Measurements from ENCODE around the gene NSD1.

Gene NSD1

DNA sequence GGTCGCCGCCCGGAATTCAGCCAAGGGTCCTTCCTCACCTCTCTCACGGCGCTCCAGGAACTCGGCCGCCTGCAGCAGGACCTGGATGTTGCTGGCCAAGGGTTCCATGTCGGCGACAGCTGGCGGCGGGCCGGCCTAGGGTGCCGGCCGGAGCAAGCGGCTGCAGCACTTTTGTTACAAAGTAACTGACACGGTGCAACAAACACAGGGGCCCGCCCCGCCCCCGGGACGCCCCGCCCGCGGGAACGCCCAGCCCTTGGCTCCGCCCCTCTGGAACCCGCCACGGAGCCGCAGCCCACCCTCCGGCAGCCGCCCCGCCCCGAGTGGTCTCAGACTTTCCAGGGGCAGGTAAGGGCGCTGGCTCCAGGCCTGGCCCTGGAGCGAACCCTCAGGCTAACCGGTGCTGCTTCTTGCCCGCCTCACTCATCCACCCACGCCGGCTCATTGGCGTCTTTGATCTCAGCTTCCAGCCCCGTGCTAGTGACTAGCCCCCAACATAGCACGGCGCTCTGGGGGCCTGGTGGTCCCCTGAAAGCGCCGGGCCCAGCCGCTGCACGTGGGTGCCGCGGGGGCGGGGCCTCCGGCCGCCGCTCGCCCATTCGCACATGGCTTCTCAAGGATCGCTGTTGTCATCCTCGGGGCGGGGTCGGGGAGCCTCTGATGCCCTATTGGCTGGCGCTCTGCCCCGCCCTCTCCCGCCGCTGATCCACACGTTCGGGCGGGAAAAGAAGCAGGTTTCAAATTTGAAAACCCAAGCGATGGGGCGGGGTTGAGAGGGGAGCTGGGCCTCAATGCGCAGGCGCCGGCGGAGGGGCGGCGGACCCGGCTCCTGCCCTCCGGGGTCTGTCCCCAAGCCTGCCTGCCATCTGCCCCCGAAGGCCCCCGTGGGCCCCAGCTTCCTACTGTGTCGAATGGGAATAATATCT is 178.4 kb downstream of the NSD1 start, which contains the start of gene MXD3:
Gene MXD3 (minus strand): TSS at position 176 of the 926 bp plus-strand sequence. CDS start 68 bp downstream, at position 108.
- no peak for DNase-seq

DNA sequence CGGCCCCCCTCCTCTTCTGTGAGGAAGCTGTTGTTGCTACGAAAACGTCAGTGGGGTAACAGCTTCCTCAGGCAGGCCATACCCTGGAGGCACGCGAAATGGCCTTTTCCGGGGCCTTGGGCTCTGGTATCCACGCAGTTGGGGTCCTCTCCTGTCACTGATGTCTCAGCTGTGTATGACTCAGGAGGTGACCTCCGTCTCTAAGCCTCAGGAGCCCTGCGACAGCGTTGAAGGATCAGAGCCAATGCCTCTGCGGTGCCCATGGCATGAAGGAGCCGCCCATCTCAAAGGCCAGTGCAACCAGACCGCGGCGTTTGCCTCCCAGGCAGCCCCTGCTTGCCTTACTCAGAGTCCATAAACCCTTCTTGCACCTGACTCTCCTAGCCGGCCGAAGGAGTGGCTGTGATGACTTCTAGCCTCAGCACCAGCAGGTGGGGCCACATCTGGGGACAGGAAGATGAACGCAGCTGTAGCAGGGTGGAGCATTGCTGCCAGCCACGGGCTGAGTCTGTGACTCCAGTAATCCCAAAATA is 179.1 kb downstream of the NSD1 start:
- DNase-seq: no peak

DNA sequence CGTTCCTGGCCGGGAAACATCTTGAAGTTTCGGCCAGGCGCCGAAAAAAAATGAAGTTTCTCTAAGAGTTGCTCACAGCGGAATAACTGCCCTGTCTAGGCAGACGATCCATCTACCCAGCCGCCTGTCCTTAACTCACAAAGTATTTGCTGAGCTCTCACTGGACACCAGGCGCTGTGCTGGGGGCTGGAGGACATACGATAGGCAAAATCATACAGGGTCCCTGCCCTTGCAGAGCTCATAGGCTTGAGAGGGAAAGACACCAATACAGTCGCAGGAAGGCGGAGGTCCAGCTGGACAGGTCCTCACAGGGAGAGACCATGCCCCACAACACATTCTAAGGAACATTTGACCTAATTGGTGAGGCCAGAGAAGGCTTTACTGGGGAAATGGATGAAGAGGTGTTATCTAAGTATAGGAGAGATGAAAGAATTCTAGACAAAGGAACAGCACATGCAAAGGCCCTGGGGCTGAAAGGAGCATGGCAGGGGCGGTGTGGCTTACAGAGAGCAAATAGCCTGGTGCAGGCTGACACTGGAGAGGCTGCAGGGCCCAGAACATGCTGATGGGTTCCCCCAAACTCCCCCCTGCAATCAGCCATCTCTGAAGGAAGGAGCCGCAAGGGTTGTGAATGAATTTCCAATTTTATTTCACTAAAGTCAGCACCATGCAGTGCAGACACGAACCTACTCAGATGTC is 180.1 kb downstream of the NSD1 start:
- no peak for DNase-seq

DNA sequence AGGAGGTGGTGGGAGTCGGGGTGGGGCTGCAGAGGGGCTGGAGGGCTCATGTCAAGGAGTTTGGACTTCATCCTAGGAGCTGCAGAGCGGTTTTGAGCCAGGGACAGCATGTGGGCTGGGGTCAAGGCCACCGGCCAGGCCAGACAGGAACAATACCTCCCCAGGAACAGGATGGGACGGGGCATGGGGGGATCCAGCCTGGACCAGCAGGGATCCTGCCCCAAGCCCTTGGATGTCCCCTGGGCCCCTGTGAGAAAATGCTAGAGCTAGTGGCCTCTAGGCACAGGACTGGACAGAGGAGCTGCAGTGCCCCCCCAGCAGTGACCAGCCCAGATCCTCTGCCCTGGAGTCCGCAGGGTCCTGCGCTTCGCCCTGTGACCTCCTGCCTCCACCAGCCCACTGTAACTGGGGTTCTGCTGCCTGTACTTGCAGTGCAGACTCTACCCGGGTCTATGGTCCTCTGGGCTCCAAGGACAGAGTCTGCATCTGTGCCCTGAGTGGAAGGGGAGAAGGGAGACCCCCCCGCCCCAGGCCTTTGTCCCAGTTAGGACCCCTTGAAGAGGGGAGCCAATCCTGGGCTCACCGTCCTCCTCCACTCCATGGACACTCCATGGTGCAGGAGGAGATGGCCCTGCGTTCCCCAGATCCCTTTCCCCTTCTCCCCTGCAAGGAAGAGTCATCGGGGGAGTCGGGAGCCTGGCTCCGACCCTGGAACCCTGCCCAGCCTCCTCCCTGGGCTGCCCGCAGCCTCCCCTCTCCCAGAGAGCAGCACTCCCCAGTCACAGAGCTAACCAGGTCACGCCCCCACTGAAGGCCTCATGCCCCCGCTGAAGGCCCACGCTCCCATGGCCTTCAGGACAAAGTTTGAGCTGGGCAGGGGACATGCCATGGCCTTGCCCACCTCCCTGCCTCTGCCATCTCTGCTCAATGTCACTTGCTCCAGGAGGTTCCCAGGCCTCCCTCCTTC is 181.1 kb downstream of the NSD1 start:
- no peak for DNase-seq

DNA sequence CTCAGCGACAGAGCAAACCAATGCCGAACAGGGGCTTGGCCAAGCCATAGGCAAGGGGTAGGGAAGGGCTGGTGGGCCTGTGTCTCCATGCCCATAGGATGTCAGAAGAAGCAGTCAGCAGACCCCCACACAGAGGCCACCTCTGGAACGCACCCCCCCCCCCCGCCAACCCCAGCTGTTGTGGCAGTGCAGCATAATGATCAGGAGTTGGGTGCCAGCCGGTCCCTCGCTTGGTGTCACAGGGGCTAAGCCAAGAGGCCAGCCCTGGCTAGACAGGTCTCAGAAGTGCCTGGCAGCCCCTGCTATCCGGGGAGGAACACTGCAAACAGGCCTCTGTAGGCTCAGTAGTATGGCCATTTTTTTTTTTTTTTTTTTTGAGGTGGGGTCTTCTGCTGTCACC is 181.8 kb downstream of the NSD1 start:
- no peak for DNase-seq

DNA sequence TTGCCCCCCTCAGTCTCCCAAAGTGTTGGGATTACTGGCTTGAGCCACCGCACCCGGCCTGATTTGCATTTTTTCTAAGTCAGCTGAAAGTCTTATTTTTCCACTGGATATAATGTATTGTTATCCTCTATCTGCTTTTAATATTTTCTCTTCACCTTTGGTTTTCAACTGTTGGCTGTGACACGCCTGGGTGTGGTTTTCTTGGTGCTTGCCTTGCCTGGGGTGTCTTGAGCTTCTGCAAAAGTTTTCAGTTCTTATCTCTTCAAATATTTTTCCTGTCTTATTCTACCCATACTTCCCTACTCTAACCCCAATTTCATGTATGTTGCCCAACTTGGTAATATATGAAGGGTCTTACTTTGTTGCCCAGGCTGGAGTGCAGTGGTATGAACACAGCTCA is 182.4 kb downstream of the NSD1 start:
- DNase-seq: no peak

DNA sequence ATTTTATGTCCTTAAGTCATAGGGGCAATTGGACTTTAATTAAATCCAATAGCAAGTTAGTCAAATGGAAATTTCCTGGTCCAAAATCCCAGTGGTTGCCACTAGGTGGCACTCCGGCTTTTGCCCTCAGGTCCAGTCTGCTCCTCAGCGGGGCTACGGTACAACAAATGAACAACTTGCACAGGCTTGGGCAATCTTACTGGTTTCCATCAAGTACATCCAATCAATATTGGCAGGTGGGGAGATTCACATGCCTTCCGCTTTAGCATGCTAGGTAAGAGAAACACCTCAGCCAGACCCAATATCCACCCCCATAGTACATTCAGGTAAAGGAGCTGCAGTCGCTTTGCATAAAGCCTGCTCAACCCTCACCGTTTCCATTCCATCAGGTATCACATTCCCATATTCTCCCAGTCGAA is 184.4 kb downstream of the NSD1 start:
- no peak for DNase-seq

DNA sequence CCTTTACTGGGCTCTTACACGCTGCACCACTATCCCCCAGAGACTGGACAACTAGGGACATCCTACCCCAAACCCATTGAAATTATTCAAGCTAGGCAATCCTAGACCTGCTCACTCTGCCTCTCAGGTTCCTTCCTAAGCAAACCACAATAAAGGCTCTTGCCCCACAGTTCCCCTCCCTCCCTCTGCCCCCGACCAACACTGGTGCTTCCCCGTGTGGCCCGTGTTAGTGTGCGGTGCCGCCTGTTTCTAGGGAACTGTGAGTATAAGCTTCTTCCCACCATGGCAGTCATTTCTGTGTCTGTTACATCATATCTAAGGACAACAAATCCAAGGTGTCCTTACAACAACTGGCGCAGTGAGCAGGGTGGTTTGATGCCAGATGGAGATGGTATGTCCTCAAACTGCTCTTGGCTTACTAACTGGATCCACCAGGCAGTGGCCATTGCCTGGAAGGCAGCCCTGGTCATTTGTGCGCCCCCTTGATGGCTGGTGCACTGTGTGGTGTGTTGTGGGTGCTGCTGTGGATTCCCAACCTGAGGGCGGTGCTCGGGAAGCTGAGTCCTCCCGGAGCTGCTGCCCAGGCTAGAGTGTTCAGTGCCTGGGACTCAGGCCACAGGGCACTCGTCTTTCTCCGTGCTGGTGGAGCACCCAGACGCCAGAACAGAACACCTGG is 186.5 kb downstream of the NSD1 start:
- DNase-seq: no peak

DNA sequence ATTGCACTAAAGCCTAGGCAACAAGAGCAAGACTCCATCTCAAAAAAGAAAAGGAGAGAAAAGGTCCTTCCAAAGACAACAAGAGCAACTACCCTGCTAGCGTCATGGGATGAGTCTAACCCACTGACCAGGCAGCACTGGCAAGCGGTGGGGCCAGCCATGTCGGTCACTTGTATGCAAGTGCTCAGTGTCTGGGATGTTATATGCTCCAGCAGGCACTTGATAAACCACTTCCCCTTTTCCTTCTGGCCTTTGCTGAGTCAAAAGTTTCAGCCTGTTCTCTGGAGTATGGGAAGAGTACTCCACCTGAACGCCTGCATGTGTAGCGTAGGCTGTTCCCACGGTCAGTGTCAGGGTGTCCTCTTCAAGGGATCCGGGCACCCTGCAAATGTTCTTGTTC is 187.3 kb downstream of the NSD1 start:
- no peak for DNase-seq

DNA sequence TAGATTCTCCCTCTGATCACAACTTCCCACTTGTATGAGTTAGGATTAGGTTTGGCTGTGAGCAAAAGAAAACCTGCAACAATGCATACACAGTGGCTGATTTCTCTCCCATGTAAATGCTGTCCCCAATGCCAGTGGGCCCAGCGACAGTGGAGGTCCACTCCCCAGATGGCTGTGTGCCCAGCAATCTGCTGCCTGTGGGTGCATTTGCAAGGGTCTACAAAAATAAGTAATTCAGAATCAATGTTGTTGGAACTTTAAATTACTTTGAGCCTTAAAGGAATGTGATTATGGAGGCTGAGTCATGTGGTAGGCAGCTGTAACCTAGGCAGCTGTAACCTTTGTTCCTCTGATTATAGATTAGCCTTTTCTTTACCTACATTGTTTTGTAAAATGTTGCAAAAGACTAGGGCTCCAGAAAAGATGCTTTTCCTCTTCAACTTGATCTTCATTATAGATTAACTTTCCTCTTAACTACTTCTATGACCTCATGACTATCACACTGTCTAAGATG is 192.4 kb downstream of the NSD1 start:
- DNase-seq: no peak

DNA sequence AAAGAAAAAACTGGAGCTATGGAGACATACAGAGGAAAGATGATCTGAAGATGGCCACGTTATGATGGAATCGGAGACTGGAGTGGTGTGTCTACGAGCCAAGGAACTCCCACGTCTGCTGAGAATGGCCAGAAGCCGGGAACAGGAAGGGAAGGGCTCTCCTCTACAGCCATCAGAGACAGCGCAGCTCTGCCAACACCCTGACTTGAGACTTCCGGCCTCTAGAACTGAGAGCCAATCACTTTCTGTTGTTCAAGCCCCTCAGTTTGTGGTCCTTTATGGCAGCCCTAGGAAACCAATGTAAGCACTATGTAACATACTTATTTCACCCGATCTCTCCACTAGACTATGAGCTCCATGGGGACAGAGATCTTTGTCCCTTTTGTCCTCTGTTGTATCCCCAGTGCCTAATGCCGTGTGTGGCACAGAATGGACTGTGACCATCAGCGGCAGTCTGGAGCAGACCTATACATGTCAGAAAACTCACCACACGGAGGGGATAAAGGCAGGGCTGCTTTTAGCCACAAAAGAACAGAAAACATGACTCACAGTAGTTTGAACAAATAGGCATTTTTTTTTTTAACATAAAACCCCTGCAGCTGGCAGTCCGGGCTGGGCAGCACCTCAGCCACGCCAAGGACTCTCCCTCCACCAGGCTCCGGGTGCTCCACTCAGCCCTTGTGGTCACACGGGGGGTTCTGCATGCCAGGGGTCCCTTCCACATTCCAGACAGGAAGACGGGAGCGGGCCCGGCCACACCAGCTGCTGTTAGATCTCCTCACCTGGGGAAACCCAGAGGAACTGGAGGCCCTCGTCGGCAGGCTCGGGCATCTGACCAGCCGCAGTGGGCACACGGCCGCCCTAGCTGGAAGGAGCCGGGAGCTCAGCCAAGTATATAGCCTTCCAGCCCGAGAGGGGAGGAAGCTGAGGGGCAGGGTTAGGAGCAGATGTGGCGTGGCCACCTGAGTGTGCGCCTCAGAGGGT is 194.3 kb downstream of the NSD1 start:
- DNase-seq: no peak

DNA sequence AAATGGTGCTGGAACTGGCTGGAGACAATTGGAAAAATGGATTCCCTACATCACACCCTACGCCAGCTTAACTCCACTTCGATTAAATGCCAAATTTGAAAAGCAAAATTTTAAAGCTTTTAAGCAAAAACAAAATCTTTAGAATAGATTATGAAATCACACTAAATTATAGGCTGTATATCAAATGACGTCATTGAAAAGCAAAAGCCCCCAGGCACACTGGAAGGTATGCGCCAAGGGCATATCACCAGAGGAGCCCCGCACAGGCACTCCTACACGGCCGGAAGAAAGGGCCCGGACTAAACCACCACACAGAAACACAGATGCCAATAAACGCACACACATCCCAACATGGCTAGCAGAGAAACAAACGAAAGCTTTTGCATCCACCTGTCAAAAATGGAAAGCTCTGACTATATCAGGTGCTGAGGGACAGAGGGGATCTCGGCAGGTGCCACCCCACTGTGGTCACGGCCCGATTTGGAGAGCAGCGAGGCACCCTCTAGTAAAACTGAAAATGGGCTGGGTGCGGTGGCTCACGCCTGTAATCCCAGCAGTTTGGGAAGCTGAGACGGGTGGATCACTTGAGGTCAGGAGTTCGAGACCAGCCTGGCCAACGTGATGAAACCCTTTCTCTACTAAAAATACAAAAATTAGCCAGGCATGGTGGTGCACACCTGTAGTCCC is 195.1 kb downstream of the NSD1 start:
- DNase-seq: no peak

DNA sequence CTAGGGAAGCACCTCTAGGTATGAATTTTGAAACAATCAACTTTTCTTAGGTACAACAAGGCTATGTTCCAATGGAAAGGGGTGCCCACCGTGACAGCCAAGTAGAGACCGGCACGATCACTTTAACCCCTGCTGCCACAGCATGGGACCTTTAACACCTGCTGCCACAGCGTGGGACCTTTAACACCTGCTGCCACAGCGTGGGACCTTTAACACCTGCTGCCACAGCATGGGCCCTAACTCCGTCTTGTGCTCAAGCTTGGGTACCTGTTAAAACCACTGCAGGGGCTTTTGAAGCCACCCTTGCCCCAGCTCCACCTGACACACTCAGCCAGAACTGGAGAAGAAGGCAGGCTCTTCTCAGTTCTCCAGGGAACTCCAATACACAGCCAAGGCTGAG is 196.3 kb downstream of the NSD1 start:
- DNase-seq: no peak

DNA sequence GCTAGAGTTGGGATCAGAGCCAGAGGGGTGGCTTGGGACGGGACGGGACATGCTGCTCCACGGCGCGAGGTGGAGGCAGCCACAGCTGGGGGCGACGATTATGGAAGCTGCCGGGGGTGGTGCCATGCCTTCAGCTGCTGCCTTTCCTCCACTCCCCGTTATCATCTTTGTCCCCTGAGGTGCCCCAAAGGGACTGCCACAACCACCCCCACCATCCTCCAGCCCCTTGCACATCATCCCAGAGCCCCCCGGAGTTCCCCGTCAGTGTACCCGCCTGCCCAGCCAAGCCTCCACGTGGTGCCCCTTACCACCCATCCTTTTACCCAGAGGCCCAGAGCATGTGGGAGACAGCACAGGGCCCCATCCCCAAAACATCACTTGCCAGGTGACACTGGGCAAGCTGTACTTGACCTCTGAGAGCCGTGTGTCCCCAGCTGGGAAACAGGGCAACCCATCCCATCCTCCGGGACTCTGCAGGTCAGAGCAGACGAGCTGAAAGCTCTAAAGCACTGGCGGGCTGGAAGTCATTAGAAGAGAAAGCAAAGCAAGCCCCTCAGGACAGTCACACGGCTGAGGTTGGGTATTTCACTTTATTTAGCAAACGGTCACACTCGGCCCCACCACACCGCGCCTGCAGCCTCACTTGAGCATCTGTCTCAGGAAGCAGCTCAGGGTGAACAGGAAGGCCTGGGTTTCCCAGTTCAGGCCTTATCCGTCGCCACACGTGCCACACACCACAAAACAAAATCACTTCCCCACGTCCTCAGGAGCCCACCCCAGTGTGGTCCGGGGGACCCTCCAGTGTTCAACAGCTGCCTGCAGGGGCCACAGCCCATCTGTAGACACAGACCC is 197.6 kb downstream of the NSD1 start:
- no peak for DNase-seq

DNA sequence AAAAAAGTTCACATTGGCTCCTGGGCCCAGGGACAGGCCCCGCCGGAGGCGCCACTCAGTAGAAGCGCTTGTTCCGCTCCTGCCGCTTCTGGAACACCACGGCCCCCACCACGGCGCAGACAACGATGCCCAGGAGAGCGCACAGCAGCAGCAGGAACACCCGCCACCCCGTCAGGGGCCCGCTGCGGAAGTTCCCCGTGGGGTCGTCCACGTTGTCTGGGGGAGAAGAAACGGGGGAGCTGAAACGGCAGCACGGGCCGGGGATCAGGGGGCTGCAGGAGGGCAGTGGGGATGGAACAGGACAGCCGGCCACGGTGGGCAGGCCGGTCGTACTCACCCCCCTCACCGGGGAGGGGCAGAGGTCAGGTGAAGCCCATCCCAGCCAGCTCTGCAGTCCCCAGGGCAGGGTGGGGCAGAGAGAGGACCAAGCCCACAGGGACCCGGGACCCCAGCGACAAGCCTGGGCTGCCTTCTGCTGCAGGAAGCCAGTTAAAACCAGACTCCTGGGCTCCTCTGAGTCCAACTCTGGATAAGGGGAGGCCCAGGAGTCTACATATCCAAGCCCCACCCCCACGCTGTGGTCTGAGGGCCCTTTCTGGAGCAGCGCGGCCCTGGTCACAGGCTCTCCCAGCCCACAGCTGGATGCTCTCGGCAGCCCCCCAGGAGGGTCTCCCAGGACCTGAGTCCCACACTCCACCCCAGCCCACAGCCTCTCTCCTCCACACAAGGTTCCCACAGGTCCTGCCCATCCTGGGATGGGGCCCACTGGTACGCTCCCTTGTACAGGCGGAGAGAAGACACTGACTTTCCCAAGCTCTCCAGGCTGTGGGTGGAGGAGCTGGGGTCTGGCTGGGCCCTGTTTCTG is 198.7 kb downstream of the NSD1 start:
- no peak for DNase-seq

DNA sequence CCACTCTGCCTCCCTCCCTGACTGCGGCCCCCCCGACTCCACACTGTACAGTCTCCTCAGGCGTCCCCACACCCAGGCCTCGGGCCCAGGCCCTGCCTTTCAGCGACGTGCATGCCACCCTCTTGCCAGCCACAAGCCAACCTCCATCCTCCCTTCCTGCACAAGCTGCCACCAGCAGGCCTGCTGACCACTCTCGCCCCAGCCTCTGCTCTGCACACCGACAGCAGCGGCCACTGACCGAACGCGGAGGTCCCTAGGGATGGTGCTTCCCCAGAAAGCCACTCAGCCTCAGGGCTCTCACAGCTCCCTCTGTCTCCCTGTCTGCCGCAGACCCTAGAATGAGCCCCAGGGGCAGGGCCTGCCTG is 199.3 kb downstream of the NSD1 start:
- no peak for DNase-seq

DNA sequence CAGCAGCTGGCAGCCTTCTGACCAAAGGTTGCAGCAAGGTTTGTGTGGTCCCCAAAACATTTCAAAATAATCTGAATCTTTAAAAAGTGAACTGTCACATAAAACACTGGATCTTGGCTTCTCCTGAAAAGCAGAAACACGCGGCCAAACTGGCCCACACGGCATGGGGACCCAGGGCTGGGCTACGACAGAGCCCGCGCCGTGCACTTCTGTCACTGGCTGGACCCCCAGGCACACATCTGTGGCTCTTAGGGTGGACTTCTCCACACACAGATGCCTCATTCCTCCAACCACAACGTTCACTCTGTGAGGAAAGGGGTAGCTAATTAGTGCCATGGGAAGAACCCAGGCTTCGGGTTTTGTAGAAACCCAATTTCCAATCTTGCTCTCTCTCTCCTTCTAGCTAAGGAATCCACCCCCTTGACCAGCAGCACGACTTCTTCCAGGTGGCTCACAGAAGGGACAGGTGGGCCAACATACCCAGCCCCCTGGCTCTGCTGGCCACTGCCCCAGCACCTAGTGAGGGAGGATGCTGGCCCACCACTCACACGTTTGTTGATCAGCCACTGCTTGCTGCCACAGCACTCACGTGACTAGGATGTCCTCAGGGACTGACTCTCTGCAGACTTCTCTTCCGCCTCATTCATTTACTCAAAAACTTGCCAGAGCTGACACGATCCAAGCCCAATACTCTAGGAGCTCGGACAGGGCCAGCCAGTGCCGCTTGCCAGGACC is 200.0 kb downstream of the NSD1 start:
- no peak for DNase-seq
